Measurements from ENCODE around the gene IGF1R.

The IGF1R gene

DNA sequence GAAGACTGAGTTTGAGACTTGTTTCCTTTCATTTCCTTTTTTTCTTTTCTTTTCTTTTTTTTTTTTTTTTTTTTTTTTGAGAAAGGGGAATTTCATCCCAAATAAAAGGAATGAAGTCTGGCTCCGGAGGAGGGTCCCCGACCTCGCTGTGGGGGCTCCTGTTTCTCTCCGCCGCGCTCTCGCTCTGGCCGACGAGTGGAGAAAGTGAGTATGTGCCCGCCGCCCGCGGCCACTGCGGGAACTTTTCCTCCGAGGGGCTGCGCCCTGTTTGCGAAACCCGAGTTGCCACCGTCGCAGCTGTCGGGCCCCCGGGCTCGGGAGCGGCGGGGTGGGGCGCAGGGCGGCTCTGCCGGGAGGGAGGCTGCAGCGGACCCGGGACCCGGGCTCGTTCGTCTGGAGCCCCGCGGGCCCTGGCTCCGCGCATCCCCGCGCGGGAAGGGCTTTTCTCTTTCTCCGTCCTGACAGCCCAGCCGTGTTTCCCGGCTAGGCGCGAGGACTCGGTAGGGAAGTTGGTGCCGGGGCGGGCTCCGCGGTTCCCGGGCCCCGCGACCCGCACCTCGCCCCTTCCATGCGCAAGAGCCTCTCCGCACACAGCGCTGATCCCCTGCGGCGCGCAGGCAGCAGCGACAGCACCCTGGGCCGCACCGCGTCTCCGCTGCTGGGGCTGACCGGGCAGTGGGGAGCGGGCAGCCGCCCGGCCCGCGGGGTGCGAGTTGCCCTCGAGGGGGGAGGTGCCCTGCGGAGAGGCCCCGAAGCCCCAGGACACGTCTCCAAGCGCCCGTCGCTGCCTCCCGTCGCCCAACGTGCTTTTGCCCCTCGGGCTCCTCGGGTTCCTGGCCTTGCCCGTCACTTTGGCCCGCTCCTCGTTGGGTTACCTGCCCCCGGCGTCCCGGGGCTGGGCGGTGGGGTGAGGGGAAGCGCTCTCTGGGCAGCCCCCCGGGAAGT is 1.4 kb downstream of the IGF1R start:
- DNase-seq = peak; percentile 35

DNA sequence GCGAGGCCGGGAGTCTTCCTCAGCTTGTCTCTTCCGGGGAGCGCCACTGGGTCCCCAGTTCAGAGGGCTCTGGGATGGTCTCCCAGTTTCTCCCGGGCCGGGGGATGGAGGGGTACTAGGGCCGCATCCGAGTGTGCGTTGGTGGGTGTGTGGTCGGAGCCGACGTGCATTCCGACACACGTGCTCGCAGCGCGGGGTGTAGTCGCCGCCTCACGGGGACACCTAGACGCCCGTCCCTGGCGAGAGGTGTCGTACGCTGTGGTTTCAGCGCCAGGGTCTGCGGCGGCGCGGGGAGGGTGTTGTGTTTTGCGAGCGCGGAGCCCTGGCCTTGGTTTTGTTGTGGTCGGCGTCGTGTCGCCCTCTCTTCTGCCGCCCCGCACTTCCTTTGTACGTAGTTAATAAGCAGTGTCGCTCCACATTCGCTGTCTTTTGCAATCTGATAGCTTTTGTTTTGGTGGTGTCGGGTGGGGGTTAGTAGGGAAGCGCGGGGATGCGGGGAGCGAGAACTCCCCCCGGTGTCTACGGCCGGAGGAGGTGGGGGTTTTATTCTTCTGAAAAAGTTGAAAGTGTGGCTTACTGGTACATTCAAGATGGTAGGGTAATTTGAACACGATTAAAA is 2.2 kb downstream of the IGF1R start:
- peak; percentile 41 for DNase-seq

DNA sequence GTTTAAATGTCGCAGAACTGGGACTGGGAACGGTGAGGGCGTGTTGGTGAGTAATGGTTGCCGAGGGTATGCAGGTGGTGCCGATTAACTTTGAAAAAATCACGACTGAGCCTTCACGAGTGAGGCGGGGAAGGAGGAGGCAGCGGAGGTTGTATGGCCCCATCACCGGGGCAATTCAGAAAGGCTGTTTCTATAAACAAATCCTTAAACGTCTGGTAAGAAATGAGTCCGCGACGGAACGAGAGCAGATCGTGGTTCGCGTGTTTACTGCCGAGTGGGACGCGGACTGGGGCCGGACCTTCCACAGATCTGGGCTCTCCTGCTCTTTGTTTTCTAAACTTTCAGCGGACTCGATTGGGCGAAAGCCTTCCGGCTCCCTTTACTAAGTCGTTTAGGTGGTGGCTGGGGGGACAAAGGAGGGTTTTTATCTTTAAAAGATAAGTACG is 2.7 kb downstream of the IGF1R start:
- peak; percentile 34 for DNase-seq

DNA sequence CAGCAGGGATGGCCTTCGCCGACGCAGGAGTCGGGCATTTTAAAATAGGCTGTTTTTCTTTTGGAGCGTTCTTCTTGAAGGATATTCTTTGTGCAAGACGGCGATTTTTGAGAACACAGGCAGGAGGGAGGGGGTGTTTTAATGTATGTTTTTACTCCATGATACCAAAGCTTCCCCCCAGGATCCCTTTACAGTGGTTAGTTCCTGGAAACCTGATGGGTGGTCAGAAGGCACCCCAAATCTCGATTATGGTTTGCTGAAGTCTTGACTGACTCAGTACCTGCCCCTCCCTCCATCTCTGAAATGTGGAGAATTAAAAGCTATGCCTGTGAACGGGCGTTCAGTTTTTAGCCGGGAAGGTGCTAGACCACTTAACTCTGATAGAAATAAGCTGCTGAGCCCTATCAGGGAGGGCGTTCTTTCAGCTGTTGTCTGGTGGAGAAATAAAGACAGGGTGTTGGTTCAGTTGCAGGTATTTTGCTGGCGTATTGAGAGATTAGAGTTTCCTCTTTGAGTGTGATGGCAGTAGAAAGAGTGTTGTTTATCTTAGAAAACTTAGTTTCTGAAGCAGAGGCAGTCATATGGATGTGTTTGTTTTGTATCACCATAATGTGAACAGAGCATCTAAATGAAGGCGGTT is 3.4 kb downstream of the IGF1R start:
- peak; percentile 40 for DNase-seq

DNA sequence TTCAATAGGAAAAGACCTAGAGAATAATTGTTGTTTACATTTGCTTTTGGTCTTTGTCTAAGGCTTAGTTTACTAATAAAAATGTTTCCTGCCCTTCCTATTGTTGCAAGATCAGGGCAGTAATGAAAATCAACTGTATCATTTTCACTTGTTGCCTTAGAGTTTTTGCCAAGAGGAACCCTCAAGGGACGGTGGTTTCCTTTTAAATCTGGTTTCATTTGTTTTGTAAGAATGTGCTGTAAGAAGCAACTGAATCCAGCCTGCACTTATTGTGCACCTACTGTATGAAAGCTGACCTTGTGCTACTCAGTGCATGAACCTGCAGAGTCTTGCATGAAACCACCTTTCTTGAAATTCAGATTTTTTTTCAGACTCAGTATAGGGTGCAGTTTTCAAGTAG is 5.3 kb downstream of the IGF1R start:
- DNase-seq = no peak

DNA sequence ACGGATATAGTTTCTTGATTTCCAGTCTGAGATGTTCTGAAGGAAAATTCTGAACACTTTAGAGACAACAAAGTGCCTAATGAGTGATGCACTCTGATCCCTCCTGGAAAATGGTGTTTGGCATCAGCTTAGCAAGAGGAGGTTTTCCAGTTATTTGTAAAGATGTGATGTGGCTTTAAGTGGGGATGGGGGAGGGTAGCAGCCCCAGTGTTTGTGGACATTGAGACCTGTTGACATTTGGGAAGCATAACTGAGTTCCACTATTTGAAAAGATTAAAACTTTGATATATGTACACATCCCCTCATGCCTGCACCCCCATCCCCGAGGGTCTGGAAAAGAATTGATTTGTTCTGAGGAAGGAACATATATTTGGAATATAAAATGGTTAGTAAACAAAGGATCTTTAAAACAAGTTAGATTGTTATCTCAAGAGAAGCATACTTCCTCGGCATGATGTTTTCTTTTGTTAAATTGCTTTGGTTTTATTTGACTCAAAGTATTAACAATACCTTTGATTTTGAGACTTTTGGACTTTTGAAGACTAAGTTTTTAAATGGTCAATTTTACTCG is 6.5 kb downstream of the IGF1R start:
- DNase-seq = no peak

DNA sequence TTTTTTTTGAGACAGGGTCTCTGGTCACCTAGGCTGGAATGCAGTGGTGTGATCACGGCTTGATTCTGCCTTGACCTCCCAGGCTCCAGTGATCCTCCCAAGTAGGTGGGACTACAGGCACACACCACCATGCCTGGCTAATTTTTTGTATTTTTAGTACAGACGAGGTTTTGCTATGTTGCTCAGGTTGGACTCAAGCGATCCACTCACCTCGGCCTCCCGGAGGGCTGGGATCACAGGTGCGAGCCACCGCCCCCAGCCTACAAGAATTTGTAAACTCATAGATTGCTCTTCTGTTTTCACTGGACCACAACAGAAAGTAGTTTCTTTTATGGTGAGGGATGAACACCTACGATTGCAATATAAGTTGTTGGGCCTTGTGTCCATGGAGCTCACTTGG is 7.4 kb downstream of the IGF1R start:
- DNase-seq = no peak

DNA sequence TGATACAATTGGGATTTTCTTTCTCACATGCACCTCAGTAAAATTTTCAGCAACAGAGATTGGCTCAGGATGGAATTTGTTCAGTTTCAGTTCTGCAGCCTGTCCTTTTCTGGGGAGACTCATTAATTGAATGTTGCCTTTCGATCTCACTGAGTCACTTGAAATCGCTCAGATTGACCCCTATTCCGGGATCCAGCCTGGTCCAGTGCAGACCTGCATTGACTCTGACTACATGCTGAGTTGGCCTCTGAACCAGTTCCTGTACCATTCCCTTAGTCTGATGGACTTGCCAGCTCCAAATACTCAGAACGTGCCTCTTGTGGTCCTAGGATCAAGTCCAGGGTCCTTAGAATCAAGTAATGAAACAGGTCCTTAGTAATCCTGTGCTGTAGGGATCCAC is 9.4 kb downstream of the IGF1R start:
- peak; percentile 48 for DNase-seq

DNA sequence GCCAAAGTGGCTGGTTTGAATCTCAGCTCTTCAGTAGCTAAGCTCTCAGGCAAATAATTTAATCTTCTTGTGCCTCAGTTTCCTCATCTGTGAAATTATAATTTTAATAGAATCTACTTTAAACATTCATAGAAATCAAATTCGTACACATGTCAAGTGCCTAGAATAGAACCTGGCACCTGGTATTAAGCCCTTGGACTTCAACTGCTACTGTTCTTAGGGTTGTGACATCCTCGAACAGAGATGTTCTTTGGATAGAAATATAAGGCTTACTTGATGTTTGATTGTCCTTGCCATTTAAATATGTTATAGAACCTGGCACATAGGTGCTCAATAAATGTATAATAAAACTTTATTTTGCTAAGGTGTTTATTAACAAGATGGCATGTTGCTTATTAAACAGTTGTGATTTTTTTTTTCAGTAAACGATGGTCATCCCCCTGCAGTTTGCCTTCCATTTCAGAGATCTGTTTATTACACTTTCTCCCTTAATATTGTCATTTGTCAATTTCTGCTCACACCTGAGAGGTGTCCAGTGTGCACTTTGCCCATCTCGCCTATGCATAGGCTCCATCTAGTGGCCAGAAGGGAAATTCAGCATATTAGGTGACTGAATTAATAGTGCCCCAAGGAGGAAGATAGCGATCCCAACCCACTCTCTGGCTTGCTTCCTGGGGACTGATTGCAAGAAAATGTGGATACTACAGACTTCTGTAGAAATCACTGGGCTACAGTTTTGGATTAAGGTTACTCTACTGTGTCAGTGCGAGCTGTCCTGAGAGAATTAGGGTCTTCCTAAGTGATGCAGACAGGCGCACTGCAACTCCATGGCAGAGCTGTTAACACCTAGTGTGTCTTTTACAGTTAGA is 10.7 kb downstream of the IGF1R start:
- DNase-seq = peak; percentile 52

DNA sequence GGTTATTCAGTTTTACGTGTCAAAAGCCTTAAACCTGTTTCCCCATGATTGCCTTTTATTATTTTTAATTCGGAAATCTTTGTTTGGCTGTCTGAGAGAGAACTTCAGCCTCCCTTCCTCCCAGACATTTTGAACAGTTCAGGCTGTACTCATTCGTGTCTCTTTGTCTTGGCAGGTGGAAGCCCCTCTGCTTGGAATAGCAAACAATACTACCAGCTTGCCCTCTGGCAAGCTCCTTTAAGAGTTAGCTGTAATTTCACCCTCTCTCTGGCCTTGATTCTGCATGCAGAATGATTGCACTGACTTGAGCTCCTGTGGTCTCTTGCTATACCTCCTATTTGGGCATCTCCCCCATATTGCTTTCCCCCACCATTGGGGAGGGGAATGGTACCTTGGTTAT is 11.7 kb downstream of the IGF1R start:
- no peak for DNase-seq

DNA sequence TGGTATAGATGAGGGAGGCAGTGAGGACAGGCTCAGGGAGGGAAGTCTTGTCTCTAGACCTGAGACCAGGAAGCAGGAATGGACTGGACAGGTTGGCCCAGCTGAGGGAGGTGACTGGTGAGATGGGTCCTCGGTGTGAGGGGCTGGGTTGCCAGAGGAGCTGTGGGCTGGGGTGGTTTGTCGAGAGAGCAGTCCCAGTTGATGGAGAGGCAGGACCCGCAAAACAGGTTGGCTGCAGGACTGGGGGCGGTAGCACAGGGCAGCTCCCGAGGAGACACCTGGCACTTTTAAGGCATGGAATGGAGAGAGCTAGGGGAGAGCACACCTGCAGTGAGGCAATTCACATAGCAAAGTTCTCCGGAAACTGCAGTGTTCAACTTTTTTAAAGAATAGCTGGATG is 14.7 kb downstream of the IGF1R start:
- no peak for DNase-seq

DNA sequence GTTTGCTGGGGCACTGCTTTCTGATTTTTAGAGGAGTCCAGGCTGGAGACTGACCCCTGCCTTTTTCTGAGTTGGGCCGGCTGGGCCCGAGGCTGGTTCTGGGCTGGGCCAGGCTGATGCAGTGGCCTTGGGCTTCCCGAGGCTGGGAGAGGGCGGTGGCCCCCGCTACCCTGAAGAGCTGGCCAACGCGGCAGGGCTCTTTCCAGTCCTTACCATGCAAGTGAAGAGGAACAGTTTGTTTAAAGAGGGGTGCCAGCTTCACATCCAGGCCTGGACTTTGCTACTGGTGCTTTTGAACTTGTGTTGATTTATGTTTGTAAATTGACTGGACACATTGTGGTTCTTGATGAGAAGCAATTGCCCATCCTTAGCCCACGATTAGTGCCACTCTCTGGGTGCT is 15.3 kb downstream of the IGF1R start:
- DNase-seq = no peak

DNA sequence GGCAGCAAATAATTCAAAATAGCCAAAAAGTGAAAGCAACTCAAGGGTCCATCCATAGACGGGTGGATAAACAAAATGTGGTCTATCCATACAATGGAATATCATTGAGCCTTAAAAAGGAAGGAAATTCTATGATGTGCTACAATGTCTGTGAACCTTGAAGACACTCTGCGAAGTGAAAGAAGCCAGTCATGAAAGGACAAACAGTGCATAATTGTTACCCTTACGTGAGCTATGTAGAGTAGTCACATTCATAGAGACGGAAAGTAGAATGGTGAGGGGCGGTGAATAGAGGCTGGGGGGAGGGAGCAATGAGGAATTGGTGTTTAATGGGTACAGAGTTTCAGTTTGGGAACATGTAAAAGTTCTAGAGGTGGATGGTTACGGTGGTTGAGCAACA is 18.1 kb downstream of the IGF1R start:
- DNase-seq = no peak

DNA sequence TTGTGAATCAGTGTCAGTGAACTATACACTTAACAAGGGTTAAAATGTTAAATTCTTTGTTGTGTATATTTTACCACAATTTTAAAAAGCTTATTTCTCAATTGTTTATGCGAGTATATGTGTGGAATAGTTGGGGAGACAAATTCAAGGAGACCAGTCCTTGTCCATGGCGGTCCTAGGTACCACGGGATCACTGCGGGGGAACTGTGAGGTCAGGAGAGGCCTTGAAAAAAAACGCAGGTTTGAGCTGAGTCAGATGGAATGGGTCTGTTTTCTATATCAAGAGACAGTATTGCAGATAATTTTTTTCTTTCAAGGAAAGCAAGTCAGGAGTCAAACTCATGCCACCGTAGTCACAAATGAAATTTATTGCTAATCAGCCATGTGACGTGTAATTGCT is 18.5 kb downstream of the IGF1R start:
- no peak for DNase-seq

DNA sequence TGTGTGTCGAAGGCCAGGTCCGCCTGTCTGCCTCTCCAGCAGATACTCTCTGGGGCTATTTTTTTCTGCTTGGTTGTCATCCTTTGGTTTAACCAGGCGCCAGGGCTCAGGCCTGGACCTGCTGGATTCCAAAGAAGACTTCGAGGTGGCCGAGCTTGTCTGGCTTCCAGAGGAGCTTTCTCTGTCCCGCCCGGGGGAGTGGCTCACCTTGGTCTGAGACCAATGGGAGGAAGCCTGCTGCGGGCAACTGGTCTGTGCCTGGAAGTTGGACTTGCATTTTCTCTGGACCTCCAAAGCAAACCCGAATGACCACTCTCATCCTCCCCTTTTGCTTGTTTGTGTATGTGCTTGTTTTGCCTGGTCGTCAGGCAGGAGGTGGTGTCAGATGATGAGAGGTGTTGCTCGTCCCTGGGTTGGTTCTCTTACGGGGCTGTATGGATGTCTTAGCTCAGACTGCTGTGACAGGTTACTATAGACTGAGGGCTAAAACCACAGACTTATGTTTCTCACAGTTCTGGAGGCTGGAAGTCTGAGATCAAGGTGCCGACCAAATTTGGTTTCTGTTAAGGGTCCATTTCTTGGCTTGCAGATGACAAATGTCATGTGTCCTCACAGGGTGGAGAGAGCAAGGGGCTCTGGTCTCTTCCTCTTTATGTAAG is 19.3 kb downstream of the IGF1R start:
- DNase-seq = no peak

DNA sequence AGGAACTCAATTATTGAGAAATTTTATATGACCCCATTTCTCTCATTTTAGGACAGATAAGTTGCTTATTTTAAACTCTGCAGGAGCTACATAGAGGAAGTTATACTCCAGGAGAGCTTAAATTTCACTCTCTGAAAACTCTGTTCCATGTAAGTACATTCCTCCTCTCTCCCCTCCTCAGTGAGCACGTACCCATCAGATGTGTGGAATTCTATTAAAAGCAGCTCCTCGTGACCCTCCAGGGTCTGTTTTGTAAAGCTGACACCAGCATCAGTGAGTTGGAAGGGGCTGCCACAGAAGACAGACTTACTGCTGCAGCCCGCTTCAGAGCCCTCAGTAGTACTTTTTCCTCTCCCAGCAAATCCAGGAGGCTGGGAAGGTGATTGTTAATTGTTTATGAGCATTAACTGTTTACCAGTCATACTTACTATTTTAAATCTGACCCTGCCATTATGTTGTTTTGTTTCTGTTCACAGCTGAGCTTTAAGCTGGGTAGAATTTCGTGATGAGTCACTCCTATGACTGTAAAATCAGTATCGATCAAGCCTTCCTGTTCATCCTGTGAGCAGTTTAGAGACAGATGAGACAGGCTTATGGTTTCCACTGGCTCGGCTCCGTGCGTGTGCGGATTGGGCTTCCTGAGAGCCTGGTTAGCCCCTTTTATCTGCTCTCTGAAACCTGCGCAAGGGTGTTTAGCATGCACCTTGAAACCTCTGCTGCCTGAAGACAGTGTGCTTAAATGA is 20.4 kb downstream of the IGF1R start:
- peak; percentile 64 for DNase-seq

DNA sequence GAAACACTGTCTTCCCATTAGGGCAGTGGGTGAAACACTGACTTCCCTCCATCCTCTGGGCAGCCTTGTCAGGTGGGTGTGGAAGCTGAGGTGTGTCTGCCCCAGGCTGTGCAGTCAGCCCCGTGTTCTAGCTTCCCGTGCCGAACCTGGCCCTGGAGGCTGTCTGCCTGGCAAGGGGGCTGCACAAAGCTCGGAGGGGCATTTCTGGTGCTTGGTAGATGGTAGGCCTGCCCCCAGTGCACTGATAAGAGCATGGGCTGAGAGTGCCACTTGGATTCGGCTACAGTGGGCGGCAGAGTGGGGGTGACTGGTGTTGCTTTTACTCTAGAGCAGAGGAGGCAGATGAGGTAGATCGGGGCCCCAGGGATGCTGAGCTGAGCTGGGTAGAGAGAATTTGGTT is 21.3 kb downstream of the IGF1R start:
- DNase-seq = no peak

DNA sequence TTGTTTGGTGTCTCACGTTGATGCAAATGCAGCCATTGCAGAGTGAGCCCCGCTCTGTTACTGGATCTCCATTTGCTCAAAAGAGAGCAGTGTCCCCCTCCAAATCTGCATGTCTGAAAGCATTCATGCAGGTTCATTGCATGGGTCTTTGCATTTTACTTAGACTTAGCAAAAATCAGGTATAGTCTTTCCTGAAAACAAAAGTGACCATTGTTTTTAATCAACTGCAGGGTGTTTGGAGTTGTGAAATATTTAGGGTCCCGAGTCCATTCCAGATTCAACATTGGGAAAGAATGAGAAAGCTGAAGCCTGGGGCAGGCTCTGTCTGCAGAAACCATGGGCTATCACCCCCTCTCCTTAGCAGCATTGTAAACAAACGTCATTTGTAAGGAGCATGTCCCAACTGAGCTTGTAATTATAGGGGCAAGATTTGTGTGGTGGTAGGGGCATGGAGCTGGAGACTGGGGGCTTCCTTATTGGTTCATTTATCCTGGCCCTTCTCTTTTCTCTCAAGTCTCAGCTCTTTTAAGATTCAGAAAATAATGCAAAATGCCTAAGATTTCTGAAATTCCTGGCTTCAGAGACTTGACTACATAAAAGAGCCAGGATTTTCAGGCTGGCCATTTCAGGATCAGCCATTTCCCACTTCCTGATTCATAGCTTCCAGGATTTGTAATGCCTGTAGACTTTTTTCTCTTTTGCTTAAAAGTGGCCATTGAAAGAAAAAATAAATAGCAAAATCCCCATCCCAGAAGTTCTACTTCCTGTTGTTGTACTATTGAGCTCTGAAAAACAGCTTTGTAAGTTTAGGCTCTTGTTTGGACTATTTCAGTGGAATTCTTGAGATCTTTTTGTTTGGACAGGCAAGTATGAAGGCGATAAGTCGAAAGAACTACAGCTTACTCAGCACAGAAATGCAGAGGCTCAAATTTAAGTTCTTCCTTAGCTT is 23.0 kb downstream of the IGF1R start:
- peak; percentile 65 for DNase-seq

DNA sequence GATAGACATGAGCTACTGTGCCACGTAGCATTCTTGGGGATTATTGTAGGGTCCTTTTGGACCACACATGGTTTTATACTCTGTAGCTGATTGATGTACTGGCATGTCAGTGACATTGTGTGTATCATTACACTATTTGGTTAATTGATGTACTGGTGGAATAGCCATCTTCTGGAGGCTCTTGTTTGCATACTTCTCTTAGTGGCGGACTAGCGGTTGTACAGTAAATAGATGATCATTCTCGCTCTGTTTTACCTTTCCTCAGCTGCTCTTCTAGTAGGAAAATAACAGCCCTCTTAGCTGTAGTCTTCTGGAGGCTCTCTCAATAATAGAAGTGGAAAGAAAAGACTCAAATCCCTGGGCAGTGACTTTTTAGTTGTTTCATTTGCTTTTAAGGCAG is 24.8 kb downstream of the IGF1R start:
- no peak for DNase-seq

DNA sequence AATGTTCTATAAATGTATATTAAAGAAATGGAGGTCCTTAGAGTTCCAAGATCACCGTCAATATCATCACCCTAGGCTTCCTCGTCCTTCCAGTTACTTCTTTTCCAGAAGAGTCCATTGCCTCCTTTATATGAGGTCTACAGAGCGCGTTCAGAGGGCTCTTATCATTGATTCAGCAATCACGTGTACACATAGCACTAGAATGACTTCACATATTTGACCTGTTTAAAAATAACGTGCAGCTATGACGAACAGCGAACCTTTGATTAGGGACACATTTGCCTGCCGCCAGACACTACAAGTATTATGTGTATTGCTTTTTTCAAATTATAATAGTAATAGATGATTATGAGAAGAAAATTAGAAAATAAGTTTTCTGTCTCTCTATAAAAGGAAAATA is 26.0 kb downstream of the IGF1R start:
- no peak for DNase-seq

All from EL (cell line).